Psoas muscle (tissue), 8 donors: ENCODE results near the gene CLCNKA. TPM values are rescaled to one million over a fixed set of nuclear protein-coding genes. Genes with fewer than 3 reads are reported as not detected.
"Not testable (repeated sequence)": the region's sequence is repeated elsewhere in the genome, so short reads cannot be mapped to it uniquely, and the experiment has no call there.

Source experiments
- ATAC-seq, 4 donors: fragments of 200-7000 bp; cut with Tn5 transposase; one replicate each; pipeline ENCODE4 v1.9.1; 2020; ENCODE audit warnings: moderate library complexity in 3 of 4, mild to moderate bottlenecking in 2 of 4
- DNase-seq, 2 donors: peaks; one replicate each; pipeline ENCODE4 v3.0.0-alpha.2; 2020
- H3K27ac ChIP-seq: fragments of 200-600 bp; one replicate; pipeline ENCODE4 v1.8.0; 2022
- H3K27me3 ChIP-seq, 3 donors: fragments of 200-600 bp in 1 of 3; one replicate each; pipeline versions ENCODE4 v1.6.1 to v1.8.0; 2013 to 2022; ENCODE audit warnings: low read length in 2 of 3, mild to moderate bottlenecking in 2 of 3, moderate library complexity in 1 of 3; ENCODE audit not compliant: insufficient read depth in 3 of 3
- H3K36me3 ChIP-seq, 2 donors: fragments of 200-600 bp in 1 of 2; one replicate each; pipeline versions ENCODE4 v1.6.1 to v1.8.0; 2013 to 2022; ENCODE audit warnings: low read depth in 1 of 2, mild to moderate bottlenecking in 1 of 2, moderate library complexity in 1 of 2; ENCODE audit not compliant: insufficient read depth in 1 of 2
- H3K4me1 ChIP-seq: fragments of 200-600 bp; one replicate; pipeline ENCODE4 v1.8.0; 2022
- H3K4me3 ChIP-seq: fragments of 200-600 bp; one replicate; pipeline ENCODE4 v1.8.0; 2022; ENCODE audit warnings: mild to moderate bottlenecking
- H3K9me3 ChIP-seq: fragments of 200-600 bp; one replicate; pipeline ENCODE4 v1.8.0; 2022
- WGBS, 3 donors: extraction: QIAGEN DNeasy Blood & Tissue Kit; methylation state at CpG; one replicate each; pipeline versions ENCODE4 v1.1.6 to v1.1.7; 2013; 5-methylcytosine and 5-hydroxymethylcytosine counted together
- intact Hi-C, 2 donors: fragments of 100-400 bp; cut with DNase I; formaldehyde crosslinking; loops; one replicate each; pipeline versions ENCODE4 v1.11.0 to v1.14.2; 2022
- polyA plus RNA-seq, 3 donors: library from polyadenylated mRNA; stranded (reverse); fragments of 200-250 nt; gene quantifications; one replicate each; pipeline ENCODE4 v1.2.3, GENCODE V29; 2013
- total RNA-seq, 4 donors: library from RNA; stranded (reverse); fragmentation: NEBNext Ultra II Directional in 2 of 4; extraction: Animal tissue kit (Norgen Biotek cat#: 25700) in 2 of 4; gene quantifications; one replicate each; pipeline versions ENCODE4 v1.2.1 to v1.2.4, GENCODE V29; 2021 to 2023
- TF ChIP-seq, protein P1 (sequence below): fragments of 200-600 bp; IDR thresholded peaks from one replicate; pipeline ENCODE4 v1.8.0; 2022; ENCODE audit warnings: antibody characterized with exemption
- donor health status: healthy with polysubstance abuse.
- donor health status: DM: no; HTN: no; CAD: no; lungs with moderate emphysema.
- donor health status: Bipolar disorder and iron deficiency.
- donor health status: healthy.
- donor health status: DM: yes; HTN: yes; CAD: no.
- donor health status: DM: no; HTN: no; CAD: no.
- donor health status: DM: no; HTN: no; CAD: no.
- donor health status: DM: yes; HTN: yes; CAD: no.

The CLCNKA gene
- total and polyA plus RNA-seq, 7 donors = 0.30 to 2.2 (median 1.2) TPM

DNA sequence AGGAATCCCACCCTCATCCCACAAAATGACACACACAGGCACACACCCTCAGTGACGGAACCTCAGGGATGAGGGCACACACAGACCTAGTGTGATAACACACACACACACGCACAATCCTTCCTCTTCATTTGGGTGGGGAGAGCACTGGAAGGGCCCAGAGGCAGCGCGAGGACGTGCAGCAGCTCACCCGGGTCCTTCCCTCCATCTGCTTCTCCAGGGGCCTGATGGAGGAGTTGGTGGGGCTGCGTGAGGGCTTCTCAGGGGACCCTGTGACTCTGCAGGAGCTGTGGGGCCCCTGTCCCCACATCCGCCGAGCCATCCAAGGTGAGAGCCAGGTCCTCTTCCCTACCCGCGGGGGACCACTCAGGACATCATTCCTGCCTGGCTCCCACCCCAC, 557 bp downstream of the CLCNKA start:
- Histone ChIP-seq H3K4me1 (peaks cover 25% of the 10 kb centered on the region), H3K9me3 (no peaks in the 10 kb centered on the region), H3K27ac (no peak overlapping the region), H3K36me3 (no peaks in the 10 kb centered on the region), H3K4me3 (no peak overlapping the region), H3K27me3 (no peaks in the 10 kb centered on the region)
- intact Hi-C loops = no loop called here
- TF ChIP-seq, protein P1, sequence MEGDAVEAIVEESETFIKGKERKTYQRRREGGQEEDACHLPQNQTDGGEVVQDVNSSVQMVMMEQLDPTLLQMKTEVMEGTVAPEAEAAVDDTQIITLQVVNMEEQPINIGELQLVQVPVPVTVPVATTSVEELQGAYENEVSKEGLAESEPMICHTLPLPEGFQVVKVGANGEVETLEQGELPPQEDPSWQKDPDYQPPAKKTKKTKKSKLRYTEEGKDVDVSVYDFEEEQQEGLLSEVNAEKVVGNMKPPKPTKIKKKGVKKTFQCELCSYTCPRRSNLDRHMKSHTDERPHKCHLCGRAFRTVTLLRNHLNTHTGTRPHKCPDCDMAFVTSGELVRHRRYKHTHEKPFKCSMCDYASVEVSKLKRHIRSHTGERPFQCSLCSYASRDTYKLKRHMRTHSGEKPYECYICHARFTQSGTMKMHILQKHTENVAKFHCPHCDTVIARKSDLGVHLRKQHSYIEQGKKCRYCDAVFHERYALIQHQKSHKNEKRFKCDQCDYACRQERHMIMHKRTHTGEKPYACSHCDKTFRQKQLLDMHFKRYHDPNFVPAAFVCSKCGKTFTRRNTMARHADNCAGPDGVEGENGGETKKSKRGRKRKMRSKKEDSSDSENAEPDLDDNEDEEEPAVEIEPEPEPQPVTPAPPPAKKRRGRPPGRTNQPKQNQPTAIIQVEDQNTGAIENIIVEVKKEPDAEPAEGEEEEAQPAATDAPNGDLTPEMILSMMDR = no peak
- no peak for DNase-seq
- 84 to 89% (median 89%) methylated on average over 11 of the region's 11 CpGs for WGBS, 3 donors
- no peak for ATAC-seq

DNA sequence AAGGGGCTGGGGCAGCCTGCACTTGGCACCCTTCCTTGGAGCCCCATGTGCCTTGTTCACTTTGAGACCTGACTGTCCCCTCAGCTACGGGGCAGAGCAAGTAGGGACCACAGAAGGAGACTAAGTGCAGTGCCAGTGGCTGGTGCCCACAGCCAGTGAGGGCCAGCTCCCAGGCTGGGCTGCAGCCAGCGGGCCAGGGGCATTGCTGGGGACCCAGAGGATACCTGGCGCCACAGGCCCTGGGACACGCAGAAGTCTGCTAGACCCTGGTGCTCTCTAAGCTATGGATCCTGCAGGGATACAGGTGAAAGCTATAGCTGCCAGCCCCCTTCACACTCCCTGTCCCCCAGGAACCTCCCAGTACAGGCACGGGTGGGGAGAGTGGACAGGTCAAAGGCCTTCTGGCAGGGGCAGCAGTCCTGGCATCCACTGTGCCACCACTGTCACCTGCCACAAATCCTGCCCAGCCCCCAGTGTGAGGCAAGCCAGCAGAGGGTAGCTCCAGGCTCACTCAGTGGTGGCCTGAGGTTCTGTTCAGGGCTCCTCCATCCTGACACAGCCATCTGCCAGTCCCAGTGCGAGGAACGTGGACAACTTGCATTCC, 1.3 kb downstream of the CLCNKA start:
- intact Hi-C loops = no loop called here
- 63 to 69% (median 64%) methylated on average over 7 of the region's 7 CpGs for WGBS, 3 donors
- ATAC-seq (no peak), DNase-seq (no peak)
- no peak overlapping the region for H3K27ac ChIP-seq
- H3K27me3 ChIP-seq = no peaks in the 10 kb centered on the region
- no peak overlapping the region for H3K4me3 ChIP-seq
- TF ChIP-seq, protein P1 = no peak
- H3K9me3 ChIP-seq = no peaks in the 10 kb centered on the region
- no peaks in the 10 kb centered on the region for H3K36me3 ChIP-seq
- H3K4me1 ChIP-seq = peaks cover 21% of the 10 kb centered on the region

DNA sequence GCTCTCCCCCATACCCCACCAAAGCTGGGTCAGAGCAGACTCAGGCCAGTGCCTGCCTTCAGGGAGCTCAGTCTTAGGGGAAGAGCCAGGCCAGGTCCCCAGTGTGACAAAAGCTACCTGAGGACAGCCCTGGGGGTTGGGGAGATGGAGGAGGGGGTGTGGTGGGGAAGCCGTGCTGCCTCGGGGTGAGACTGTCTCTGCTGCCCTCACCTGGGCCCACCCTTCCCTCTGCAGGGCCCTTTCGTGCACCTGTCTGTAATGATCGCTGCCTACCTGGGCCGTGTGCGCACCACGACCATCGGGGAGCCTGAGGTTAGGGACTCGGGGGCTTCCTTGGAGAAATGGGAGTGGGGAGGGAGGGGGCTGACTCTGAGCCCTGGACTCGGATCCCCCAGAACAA, 4.5 kb downstream of the CLCNKA start:
- H3K9me3 ChIP-seq, H3K36me3 ChIP-seq, DNase-seq, intact Hi-C loops, ATAC-seq, H3K27me3 ChIP-seq, H3K4me1 ChIP-seq, H3K27ac ChIP-seq: not testable (repeated sequence)
- H3K4me3 ChIP-seq = peak overlapping the region; percentile 43
- WGBS, 3 donors = 47 to 50% (median 50%) methylated on average over 9 of the region's 10 CpGs

DNA sequence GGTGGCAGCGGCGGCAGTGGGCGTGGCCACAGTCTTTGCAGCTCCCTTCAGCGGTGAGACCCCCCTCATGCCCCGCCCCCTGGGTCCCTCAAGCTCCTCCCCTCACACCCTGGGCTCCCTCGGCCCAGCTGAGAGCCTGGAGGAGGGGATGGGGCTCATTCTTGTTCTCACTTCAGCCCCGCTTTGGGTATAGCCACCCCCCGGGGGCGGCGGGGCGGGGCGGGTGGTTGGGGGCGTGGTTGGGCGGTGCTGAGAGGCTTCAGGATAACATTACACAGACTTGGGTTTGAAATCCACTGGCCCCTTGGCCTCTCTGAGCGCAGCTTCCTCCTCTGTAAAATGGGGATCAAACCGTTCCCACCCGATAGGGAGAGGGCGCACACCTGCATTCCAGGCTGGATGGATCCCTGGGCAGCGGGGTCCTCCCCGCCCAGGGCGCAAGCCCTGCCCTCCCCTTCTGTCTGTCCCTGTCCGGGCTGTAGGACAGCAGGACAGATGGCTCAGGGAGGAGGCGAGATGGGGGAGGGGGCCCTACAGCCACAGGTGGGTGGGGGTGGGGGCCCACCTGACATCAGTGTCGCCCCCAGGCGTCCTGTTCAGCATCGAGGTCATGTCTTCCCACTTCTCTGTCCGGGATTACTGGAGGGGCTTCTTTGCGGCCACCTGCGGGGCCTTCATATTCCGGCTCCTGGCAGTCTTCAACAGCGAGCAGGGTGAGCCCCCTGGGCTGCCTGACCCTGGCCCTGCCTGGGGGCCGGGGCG, 5.1 kb downstream of the CLCNKA start:
- Histone ChIP-seq H3K4me3 (peak overlapping the region; percentile 43), H3K36me3 (no peaks in the 10 kb centered on the region), H3K9me3 (no peaks in the 10 kb centered on the region), H3K27me3 (peaks cover 0 to 2% (median 0%) of the 10 kb centered on the region in 3 donors), H3K4me1 (no peaks in the 10 kb centered on the region), H3K27ac (no peak overlapping the region)
- intact Hi-C loops = no loop called here
- TF ChIP-seq, protein P1 = no peak
- DNase-seq (peak in 1 of 2 donors; percentile 54), ATAC-seq (peak in 3 of 4 donors; percentile 7 to 39 (median 17))
- whole genome bisulfite sequencing, 3 donors = 17 to 24% (median 24%) methylated on average over 22 to 33 of the region's 33 CpGs

DNA sequence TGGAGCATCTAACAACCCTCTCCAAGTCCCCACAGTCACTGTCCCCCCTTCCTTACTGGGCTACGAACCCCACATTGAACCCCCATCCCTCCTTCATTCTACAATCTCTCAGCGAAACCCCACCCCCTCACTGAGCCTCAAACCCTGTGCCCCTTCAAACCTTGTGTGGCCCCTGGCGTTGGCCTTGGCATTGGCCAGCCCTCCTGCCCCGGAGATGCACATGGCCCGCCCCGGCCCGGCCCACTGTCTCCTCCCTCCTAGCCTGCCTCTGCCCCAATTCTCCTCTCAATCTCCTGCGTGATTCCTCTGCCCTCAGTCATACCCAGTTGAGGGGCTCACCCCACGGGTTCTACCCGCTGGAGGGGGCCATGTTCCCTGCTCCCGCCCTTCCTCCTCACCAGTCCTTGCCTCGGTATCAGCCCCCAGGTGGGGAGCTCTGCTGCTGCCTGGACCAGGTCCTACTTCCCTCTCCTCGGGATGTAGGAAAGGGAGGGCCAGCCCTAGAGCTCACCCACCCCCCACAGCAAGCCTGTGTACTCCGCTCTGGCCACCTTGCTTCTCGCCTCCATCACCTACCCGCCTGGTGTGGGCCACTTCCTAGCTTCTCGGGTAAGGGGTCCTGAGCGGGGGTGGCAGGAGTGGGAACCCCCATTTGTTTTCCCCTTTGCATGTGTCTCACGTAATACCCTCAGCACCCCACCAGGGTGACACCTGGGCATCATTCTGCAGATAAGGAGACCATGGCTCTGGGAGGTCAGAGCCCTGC, 6.6 kb downstream of the CLCNKA start:
- Histone ChIP-seq H3K9me3 (no peaks in the 10 kb centered on the region), H3K4me1 (no peaks in the 10 kb centered on the region), H3K36me3 (no peaks in the 10 kb centered on the region), H3K4me3 (no peak overlapping the region), H3K27me3 (peaks cover 0 to 2% (median 0%) of the 10 kb centered on the region in 3 donors), H3K27ac (no peak overlapping the region)
- DNase-seq (no peak), ATAC-seq (no peak)
- intact Hi-C loops = no loop called here
- WGBS, 3 donors = 70 to 76% (median 73%) methylated on average over 19 of the region's 19 CpGs
- TF ChIP-seq, protein P1 = no peak

DNA sequence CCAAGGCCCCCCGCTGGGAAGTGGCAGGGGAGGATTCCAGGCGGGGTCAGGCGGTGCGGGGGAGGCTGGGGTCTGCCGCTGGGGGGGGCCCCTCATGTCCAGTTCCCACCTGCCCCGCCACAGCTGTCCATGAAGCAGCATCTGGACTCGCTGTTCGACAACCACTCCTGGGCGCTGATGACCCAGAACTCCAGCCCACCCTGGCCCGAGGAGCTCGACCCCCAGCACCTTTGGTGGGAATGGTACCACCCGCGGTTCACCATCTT, 7.1 kb downstream of the CLCNKA start:
- H3K4me1 ChIP-seq, ATAC-seq, H3K36me3 ChIP-seq, H3K27ac ChIP-seq, intact Hi-C loops, H3K9me3 ChIP-seq, H3K4me3 ChIP-seq, DNase-seq, H3K27me3 ChIP-seq: not testable (repeated sequence)
- WGBS, 3 donors = 76 to 79% (median 79%) methylated on average over 8 to 13 of the region's 13 CpGs
